WI38 (cell line): Measurements from ENCODE around the gene TMEM176B.

ENCODE experiments used
- H3K4me3 ChIP-seq: 2 replicates; pipeline ENCODE4 v1.5.1; 2011; ENCODE audit warnings: low read depth, mild to moderate bottlenecking, control low read depth, low read length
- TF ChIP-seq, protein P1 (sequence below): IDR thresholded peaks from 2 replicates; pipeline ENCODE4 v1.5.1; 2012; ENCODE audit warnings: low read depth, mild to moderate bottlenecking, control low read depth, low read length

TMEM176B gene

DNA sequence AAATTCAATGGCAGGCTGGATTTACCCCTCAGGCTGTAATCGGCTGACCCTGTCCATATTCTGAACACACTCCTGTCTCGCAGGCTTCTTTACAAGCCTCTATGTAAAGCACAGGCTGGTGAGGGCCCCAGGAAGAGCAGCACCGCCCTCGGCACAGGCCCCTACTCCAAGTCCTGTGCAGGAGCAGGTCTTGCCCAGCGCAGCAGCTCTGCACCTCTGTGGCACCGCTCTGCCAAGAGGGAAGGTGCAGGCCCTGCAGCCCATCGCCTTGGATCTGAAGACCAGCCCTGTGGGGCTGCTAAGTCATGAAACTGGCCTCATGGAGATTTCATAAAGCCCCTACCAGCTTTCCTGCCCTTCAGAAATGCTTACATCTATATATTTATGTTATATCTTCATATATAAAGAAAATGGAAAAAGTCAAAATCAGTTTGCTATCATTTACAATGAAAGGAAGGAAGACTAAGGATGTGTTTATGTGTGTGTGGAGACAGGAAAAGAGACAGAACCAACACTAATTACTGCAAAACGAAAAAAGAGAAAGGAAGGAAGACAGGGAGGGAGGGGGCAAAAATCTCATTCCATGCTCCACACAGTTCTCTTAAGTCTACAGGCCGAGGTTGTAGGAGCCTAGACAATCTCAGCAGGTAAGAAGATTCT is 9.6 kb downstream of the TMEM176B start:
- TF ChIP-seq, protein P1, sequence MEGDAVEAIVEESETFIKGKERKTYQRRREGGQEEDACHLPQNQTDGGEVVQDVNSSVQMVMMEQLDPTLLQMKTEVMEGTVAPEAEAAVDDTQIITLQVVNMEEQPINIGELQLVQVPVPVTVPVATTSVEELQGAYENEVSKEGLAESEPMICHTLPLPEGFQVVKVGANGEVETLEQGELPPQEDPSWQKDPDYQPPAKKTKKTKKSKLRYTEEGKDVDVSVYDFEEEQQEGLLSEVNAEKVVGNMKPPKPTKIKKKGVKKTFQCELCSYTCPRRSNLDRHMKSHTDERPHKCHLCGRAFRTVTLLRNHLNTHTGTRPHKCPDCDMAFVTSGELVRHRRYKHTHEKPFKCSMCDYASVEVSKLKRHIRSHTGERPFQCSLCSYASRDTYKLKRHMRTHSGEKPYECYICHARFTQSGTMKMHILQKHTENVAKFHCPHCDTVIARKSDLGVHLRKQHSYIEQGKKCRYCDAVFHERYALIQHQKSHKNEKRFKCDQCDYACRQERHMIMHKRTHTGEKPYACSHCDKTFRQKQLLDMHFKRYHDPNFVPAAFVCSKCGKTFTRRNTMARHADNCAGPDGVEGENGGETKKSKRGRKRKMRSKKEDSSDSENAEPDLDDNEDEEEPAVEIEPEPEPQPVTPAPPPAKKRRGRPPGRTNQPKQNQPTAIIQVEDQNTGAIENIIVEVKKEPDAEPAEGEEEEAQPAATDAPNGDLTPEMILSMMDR, result no peak
- no peak overlapping the region for H3K4me3 ChIP-seq

DNA sequence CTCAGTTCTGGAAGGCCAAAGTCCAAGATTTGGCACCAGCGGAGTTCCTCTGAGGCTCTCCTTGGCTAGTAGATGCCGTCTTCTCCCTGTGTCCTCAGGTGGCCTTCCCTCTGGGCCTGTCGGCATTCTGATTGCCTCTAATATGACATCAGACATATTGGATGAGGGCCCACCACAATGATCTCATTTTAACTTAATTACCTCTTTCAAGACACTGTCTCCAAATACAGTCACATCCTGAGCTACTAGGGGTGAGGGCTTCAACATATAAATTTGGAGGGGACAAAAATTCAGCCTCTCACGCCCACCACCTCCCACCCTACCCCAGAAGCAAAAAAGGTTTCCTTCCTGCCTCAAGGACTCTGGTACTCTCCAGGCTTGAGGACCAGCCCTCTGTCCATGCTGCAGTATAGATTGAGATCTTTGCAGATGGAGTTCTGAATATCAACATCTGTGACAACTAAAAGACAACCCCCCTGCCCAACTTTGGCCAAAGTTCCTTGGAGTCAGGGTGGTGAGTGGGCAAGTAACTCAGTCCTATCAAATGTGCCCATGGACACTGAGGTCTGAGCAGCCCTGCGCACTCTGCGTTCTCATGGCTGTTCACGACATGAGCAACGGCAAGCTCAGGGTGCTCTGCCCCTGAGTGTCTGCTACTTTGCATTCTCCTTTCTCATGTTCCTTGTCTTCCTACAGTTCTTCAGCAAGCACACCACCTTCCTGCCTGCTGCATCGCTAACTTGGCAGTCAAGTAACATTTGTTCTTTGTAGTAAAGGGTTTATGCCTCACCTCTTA is 11.5 kb downstream of the TMEM176B start:
- TF ChIP-seq, protein P1, result no peak
- no peak overlapping the region for H3K4me3 ChIP-seq

GRCh38 chr7:150787321-150788281 is 12.6 kb downstream of the TMEM176B start:
- TF ChIP-seq, protein P1, result no peak
- no peak overlapping the region for H3K4me3 ChIP-seq

GRCh38 chr7:150784954-150785353 is 15.2 kb downstream of the TMEM176B start:
- TF ChIP-seq, protein P1, result no peak
- H3K4me3 ChIP-seq, result no peak overlapping the region

DNA sequence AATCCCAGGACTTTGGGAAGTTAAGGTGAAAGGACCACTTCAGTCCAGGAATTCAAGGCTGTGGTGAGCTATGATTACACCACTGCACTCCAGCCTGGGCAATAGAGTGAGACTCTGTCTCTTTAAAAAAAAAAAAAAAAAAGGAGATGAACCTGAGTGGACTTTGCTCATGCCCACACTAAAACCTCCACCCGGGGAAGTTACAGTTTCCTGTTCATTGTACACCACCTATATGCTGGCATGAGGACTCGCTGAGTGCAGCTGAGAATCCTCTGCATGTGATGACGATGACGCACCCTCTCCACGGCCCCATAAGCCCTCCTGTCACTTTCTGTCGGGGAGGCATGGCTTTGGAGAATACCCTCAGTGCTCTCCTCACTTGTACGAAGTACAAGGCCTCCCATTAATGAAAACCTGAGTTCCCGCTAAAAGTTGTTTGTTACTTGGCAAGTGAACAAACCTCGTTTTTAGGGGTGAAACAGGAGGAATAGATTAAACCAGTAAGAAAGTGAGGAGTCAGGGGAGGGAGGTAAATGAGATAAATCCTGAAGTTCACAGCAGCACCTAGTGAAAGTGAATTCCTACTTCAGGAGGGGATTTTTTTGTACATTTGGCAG is 15.9 kb downstream of the TMEM176B start:
- no peak overlapping the region for H3K4me3 ChIP-seq
- TF ChIP-seq, protein P1, result no peak

- TF ChIP-seq, protein P1, result no peak
Observed at GRCh38 chr7:150781961-150782360, 18.2 kb downstream of the TMEM176B start.

More at GRCh38 chr7:150781961-150782360, 18.2 kb downstream of the TMEM176B start:
- H3K4me3 ChIP-seq, result no peak overlapping the region
